Prostate gland (tissue), 2 donors: ENCODE measurements around the gene CSRNP3. TPM values are rescaled to one million over a fixed set of nuclear protein-coding genes. Genes with fewer than 3 reads are reported as not detected.

Source experiments
- DNase-seq: peaks from one replicate; pipeline ENCODE4 v3.0.0-alpha.2; 2019; ENCODE audit warnings: low spot score
- H3K27ac ChIP-seq, 2 donors: fragments of 200-600 bp; sonication (generic); 2 replicates each; pipeline ENCODE4 v1.5.1; 2017 to 2019
- H3K27me3 ChIP-seq: fragments of 200-600 bp; sonication (generic); replicated peaks from 2 replicates; pipeline ENCODE4 v1.5.1; 2019; ENCODE audit not compliant: insufficient read depth
- H3K36me3 ChIP-seq, 2 donors: fragments of 200-600 bp; sonication (generic); 1 replicate in 1 of 2; 2 replicates in 1 of 2; pipeline versions ENCODE4 v1.5.1 to v1.8.1; 2017 to 2019
- H3K4me1 ChIP-seq: fragments of 200-600 bp; sonication (generic); replicated peaks from 2 replicates; pipeline ENCODE4 v1.5.1; 2019
- H3K4me3 ChIP-seq, 2 donors: fragments of 200-600 bp; sonication (generic); 2 replicates each; pipeline ENCODE4 v1.5.1; 2017 to 2019
- H3K9me3 ChIP-seq: fragments of 200-600 bp; sonication (generic); 2 replicates; pipeline ENCODE4 v1.5.1; 2017
- CTCF ChIP-seq, 4 experiments: fragments of 200-600 bp in 2 of 4; fragments of 450-650 bp in 2 of 4; sonication (generic) in 2 of 4; IDR thresholded peaks; 1 replicate in 3 of 4; 2 replicates in 1 of 4; pipeline ENCODE4 v1.5.1; 2016 to 2019; ENCODE audit warnings: antibody characterized with exemption in 4 of 4, mild to moderate bottlenecking in 2 of 4, moderate library complexity in 2 of 4
- POLR2A ChIP-seq: fragments of 450-650 bp; IDR thresholded peaks from one replicate; pipeline ENCODE4 v1.6.1; 2016; ENCODE audit warnings: antibody characterized with exemption, mild to moderate bottlenecking
- POLR2AphosphoS5 ChIP-seq: sonication (generic); formaldehyde crosslinking; IDR thresholded peaks from one replicate; pipeline ENCODE4 v1.6.1; 2017; ENCODE audit warnings: antibody characterized with exemption
- WGBS: methylation state at CpG from one replicate; pipeline ENCODE4 v1.1.5; 2018; 5-methylcytosine and 5-hydroxymethylcytosine counted together
- intact Hi-C: fragments of 100-400 bp; cut with DNase I; formaldehyde crosslinking; loops from one replicate; pipeline ENCODE4 v1.14.2; 2022
- total RNA-seq, 2 donors: library from RNA; depleted of rRNA; stranded (reverse); fragments of >200 nt; gene quantifications; one replicate each; pipeline ENCODE4 v1.1.0, GENCODE V29; 2016

CSRNP3 gene
- total RNA-seq, 2 donors from 2014 or later, result 3.3 to 4.0 TPM

GRCh38 chr2:165635532-165635931 is 166.0 kb downstream of the CSRNP3 start:
- no peak for DNase-seq
- intact Hi-C loops, result no loop called here
- TF ChIP-seq POLR2AphosphoS5, result no peak
- TF ChIP-seq POLR2A, result no peak
- no peak for TF ChIP-seq CTCF (IDR thresholded peaks at IDR 0.05)
- no peak overlapping the region for H3K4me3 ChIP-seq
- H3K4me1 ChIP-seq, result no peaks in the 10 kb centered on the region
- H3K9me3 ChIP-seq, result no peaks in the 10 kb centered on the region
- H3K36me3 ChIP-seq, result no peaks in the 10 kb centered on the region
- no peaks in the 10 kb centered on the region for H3K27me3 ChIP-seq
- H3K27ac ChIP-seq, result no peak overlapping the region
- 68% methylated on average over 1 of the region's 1 CpG for WGBS

- TF ChIP-seq POLR2A (no peak), POLR2AphosphoS5 (no peak), CTCF (IDR thresholded peaks at IDR 0.05) (no peak)
- intact Hi-C loops, result no loop called here
- no peaks in the 10 kb centered on the region for H3K9me3 ChIP-seq
- DNase-seq, result no peak
- no peak overlapping the region for H3K27ac ChIP-seq
- H3K27me3 ChIP-seq, result no peaks in the 10 kb centered on the region
- WGBS, result 45% methylated on average over 1 of the region's 1 CpG
- H3K36me3 ChIP-seq, result no peaks in the 10 kb centered on the region
- H3K4me3 ChIP-seq, result no peak overlapping the region
- H3K4me1 ChIP-seq, result no peaks in the 10 kb centered on the region
Measured at GRCh38 chr2:165636959-165637358, 167.5 kb downstream of the CSRNP3 start.

GRCh38 chr2:165637396-165637795 is 167.9 kb downstream of the CSRNP3 start:
- DNase-seq, result no peak
- Histone ChIP-seq H3K4me3 (no peak overlapping the region), H3K9me3 (no peaks in the 10 kb centered on the region), H3K27ac (no peak overlapping the region), H3K27me3 (no peaks in the 10 kb centered on the region), H3K4me1 (no peaks in the 10 kb centered on the region), H3K36me3 (no peaks in the 10 kb centered on the region)
- 97% methylated on average over 2 of the region's 2 CpGs for WGBS
- intact Hi-C loops, result no loop called here
- no peak for TF ChIP-seq POLR2AphosphoS5
- TF ChIP-seq CTCF (IDR thresholded peaks at IDR 0.05), result no peak
- TF ChIP-seq POLR2A, result no peak

- TF ChIP-seq POLR2AphosphoS5 (no peak), POLR2A (no peak), CTCF (IDR thresholded peaks at IDR 0.05) (no peak)
- no peak for DNase-seq
- no peak overlapping the region for H3K27ac ChIP-seq
- no peak overlapping the region for H3K4me3 ChIP-seq
- H3K27me3 ChIP-seq, result no peaks in the 10 kb centered on the region
- intact Hi-C loops, result no loop called here
- H3K9me3 ChIP-seq, result no peaks in the 10 kb centered on the region
- H3K36me3 ChIP-seq, result no peaks in the 10 kb centered on the region
- H3K4me1 ChIP-seq, result no peaks in the 10 kb centered on the region
- WGBS, result 66% methylated on average over 1 of the region's 1 CpG
Measured at GRCh38 chr2:165639504-165639903, 170.0 kb downstream of the CSRNP3 start.

- no peak overlapping the region for H3K27ac ChIP-seq
- H3K36me3 ChIP-seq, result no peaks in the 10 kb centered on the region
- WGBS, result 91% methylated on average over 3 of the region's 3 CpGs
- no peaks in the 10 kb centered on the region for H3K27me3 ChIP-seq
- H3K4me3 ChIP-seq, result no peak overlapping the region
- TF ChIP-seq POLR2A, result no peak
- no peak for TF ChIP-seq POLR2AphosphoS5
- no peak for TF ChIP-seq CTCF (IDR thresholded peaks at IDR 0.05)
- DNase-seq, result no peak
- intact Hi-C loops, result no loop called here
- no peaks in the 10 kb centered on the region for H3K9me3 ChIP-seq
- no peaks in the 10 kb centered on the region for H3K4me1 ChIP-seq
Measured at GRCh38 chr2:165640247-165640929, 170.9 kb downstream of the CSRNP3 start.
